GM19324 (cell line): Measurements from ENCODE around the gene SP4.
A peak's percentile ranks its signal among the peaks of the same experiment; 100 is the strongest.

Experiments
- ATAC-seq: cut with Tn5 transposase; IDR thresholded peaks from one replicate; pipeline ENCODE4 v1.9.1; 2021; ENCODE audit warnings: mild to moderate bottlenecking, moderate library complexity; ENCODE audit not compliant: unreplicated experiment, low FRiP score

Gene SP4

DNA sequence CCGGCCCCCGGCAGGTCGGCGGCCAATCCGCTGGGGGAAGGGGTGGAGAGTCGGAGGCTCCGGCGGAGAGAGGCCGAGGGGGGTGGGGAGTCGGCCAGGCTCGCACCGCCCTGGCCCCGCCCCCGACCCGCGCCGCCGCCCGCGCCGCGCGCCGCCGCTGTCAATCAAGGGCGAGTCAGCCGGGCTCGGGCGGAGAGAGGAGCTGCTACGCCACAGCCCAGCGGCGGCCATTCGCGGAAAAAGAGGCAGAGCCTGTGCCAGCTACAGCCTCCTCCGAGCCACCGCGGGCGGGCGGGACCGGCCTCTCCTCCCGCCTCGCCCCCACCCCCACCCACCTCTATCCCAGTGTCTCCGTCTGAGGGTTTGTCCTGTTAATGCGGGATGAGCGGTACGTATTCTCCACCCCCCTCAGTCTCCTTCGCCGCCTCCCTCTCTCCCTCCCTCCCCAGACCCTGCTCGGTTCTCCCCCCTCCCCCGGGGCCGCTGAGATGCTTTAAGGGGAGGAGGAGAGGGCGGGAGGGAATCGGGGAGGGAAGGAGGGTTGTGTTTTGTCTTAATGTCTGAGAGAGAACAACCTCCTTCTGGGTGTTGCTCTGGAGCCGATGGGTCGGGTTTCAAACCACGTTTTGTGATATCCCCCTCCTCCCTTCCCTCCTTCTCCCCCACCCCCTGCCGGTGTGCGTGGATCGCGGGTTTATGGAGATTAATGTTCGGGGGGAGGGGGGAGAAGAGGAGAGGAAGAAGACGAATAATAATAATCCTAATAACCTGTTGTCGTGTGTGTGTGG, at the start of gene SP4:
Gene SP4 (plus strand): TSS at position 213 of the 788 bp plus-strand sequence. CDS start 169 bp downstream, at position 382.
- ATAC-seq = peak; percentile 78

DNA sequence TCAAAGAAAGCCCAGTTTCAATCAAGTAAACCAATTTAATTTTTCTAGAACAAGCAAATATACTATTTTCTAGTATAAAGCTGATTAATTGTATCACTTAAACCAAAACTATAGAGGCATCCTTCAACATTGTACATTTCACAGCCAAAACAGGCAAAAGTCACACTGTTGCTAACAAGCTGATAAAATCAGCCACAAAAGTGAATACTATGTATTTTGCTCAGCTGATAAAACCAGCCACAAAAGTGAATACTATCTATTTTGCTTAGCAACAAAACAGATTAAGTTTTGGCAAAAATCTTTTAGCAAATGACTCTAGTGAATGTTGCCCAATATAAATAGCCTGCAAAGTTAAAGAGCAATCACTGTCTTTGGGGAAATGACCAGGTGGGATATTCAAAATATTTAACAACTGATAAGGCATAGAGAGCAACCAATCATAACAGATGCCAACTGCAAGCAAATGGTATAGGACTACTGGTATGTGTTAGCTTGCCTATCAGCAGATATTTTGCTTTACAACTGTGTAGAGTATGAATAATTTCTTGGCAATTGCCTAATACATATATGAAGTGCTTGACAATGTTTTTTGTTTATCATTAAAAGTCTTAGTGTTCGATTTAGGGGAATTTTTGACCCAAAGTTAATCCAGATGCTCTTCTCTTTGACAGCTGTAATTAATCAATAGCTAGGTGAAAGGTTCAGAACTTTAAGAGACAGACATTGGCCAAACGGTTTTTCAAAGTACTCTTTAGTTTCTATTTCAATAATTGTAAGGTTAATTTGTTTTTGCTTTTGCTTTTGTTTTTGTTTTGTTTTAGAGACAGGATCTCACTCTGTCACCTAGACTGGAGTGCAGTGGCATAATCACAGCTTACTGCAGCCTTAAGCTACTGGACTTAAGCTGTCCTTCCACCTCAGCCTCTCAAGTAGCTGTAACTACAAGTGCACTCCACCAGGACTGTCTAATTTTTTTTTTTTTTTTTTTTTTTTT, 44.4 kb upstream of the SP4 start:
- ATAC-seq = peak; percentile 75

DNA sequence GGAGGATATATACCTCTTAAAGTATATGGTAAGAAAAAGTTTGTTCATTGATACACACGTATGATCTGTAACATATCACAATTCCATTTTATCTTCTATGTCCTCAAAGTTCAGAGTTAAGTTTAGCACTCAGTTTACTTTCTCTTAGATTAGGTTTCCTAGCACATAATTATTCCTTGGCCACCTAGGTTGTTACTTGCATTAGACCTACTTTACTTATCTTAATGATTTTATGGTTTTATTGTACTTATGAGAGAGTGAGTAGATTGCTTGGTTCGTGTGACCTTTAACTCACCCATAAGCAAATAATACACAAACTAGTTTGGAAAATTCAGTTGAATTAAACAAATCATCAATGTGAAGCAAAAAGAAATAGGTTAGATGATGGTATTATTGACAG, 33.9 kb upstream of the SP4 start:
- ATAC-seq = no peak

DNA sequence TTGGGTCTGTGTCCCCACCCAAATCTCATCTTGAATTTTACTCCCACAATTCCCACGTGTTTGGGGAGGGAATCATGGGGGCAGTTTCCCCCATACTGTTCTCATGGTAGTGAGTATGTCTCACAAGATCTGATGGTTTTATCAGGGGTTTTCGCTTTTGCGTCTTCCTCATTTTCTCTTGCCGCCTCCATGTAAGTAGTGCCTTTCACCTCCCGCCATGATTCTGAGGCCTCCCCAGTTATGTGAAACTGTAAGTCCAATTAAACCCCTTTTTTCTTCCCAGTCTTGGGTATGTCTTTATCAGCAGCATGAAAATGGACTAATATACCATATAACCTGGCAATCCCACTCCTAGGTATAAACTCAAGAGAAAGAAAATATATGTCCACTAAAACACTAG, 25.9 kb upstream of the SP4 start:
- no peak for ATAC-seq

DNA sequence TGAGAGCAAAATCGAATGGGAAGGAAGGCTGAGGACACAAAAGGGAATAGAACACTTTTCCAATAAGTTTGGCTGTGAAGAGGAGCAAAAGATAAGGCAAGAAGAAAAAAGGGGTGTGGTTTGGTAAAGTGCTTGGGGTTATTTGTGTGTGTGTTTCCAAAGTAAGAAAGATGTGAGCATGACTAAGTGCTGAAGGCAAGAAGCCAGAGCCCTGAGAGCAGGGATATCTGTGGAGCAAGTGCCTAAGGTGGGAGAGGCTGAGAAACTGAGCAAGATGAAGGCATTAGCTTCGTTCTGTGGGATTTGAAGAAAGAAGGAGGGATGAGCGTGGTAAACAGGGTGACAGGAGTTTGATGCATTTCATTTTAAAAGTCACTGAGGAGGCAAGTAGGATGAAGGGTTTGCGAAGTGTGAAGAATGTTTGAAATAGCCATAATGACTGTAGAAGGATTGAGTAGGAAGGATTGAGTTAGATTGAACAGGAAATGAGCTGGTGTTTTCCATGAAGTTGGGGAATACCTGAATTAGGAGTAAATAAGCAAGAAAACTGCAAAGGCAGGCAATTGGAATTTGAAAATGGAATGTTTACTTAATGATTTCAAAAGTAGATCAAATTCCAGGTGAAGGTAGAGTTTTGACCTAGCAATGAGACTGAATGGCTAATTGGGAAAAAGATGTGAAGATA, 19.9 kb upstream of the SP4 start:
- ATAC-seq = no peak

DNA sequence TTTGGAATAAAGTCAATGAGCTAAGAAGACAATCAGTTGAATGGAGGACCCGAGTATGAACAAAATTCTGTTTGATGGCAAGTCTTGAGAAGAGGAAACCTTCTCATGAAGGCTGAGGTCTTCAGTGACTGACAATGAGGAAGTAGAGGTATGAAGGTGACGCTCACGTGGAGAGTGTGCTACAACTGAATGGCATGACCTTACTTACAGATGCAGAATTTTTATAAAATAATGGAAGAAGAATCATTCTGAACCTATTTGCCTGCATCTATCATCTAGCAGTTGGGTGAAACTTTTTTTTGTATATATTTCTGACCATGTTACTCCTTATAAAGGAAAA, 19.4 kb upstream of the SP4 start:
- no peak for ATAC-seq

DNA sequence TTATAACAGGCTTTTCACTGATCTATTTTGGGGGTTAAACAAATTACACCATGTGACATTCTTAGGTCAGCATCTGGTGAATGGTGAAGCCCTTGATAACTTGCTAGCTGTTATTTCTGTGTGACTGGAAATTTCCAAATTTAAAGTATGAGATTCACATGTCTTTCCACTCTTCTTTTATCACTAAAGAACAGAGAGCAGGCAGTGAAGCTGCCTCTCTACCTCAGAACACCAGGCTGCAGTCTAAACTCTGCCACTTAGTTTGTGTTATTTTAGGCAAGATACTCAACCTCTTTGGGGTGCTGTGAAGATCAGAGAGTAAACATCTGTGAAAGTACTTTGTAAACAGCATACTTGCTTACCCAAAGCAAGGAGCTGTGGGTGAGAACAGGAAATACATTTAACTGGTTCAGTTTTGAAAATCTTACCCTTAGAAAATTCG, 15.5 kb upstream of the SP4 start:
- peak; percentile 72 for ATAC-seq

DNA sequence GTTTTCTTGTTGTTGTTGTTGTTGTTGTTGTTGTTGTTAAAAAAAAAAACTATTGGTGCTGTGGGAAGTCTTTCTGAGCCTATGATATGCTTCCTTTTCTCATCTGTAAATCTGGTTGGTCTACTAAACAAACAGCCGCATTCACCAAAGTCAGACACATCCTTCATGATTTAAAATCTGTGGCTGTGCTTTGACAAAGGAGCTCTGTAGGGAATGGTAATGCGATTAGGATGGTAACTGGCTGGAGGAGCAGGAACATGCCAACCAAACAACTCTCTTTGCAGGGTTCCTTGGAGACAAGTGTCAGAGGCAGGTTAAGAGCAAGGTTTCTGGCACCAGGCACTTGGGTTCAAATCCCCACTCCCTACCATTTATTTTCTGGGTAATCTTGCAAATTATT, 14.9 kb upstream of the SP4 start:
- ATAC-seq = no peak

DNA sequence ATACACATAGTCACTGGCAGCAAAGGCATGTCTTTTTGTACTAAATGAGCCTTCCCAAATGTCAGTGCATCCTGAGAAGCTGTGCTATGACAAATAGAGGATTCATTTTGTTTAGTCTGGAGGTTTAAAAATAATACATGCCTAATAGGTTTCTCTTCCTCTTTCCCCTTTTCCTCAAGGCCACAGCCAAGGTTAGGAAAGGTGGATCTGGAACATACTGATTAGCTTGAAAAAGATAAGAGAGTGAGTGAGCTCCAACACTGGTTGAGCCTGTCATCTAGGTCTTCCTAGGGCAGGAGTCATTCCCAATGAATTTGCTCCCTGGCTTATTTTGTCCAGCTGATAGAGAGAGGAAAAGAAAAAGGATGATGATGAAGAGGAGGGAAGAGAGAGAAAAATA, 14.4 kb upstream of the SP4 start:
- no peak for ATAC-seq

DNA sequence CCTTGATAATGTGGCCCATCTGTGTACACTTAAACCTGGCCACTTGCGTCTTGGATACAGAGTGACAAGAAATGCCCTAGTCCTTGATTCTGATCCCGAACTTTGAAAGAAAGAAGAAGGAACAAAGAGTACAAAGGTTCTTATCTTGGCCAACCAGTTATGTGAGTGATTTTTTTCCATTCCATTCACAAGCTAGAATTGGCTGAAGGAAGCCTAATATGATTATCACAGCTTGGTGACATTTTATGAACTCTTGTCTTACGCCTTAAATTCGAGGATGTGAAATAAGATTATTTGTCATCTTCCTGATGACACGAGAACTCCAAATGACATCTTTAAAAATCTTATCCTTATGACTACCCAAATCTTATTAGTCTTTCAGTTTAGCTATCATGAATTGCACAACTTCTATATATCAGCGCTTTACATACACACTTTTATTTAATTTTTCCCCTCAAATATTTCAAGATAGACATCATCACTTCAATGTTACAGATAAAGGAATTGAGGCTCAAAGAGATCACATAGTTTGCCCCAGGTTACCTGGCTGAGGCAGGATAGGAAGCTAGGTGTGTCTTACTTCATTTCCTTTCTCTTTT, 13.0 kb upstream of the SP4 start:
- no peak for ATAC-seq

DNA sequence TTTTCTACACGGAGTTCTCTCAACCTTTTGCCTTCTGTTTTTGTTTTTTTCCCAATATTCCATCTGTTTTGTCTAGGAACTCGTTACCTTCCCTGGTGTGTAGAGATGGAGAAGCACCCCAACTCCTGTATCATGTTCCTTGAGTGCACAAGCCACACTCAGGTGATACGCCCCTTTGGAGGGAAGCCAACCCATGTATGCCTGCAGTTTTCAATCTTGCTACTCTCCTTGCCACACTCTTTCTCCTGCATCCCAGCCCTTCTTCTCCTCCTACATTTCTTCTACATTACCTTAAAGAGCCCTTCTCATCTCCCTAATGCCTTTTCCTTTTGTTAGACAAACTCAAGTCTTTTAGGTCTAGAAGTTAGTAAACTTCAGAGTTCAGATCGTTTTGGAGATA, 10.2 kb upstream of the SP4 start:
- no peak for ATAC-seq

DNA sequence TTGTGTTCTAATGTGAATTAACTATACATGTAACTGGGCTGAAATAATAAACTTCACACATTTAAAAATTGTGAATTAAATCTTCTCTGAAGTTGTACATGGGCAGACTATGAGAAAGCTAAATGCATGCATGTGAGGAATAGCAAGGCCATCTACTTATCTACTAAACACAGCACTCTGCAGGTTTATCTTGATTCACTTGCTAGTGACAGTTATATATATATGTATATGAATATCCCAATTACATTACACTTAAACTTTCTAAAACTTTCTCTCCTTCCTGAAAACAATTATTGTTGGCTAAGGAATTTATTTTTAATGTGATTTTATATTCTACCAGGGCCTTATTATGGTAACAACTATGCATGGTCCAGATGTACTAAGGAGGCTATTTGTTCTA, 5.1 kb upstream of the SP4 start:
- ATAC-seq = no peak

DNA sequence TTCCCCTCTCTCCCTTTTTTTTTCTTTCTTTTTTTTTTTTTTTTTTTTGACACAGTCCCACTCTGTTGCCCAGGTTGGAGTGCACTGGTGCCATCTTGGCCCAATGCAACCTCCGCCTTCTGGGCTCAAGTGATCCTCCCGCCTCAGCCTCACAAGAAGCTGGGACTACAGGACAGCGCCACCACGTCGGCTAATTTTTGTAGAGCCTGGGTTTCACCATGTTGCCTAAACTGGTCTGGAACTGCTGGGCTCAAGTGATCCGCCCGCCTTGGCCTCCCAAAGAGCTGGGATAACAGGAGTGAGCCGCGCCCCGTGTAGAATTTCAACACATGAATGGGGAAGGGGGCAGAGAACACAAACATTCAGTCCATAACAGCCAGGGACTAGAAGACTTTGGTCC, 2.6 kb upstream of the SP4 start:
- no peak for ATAC-seq

DNA sequence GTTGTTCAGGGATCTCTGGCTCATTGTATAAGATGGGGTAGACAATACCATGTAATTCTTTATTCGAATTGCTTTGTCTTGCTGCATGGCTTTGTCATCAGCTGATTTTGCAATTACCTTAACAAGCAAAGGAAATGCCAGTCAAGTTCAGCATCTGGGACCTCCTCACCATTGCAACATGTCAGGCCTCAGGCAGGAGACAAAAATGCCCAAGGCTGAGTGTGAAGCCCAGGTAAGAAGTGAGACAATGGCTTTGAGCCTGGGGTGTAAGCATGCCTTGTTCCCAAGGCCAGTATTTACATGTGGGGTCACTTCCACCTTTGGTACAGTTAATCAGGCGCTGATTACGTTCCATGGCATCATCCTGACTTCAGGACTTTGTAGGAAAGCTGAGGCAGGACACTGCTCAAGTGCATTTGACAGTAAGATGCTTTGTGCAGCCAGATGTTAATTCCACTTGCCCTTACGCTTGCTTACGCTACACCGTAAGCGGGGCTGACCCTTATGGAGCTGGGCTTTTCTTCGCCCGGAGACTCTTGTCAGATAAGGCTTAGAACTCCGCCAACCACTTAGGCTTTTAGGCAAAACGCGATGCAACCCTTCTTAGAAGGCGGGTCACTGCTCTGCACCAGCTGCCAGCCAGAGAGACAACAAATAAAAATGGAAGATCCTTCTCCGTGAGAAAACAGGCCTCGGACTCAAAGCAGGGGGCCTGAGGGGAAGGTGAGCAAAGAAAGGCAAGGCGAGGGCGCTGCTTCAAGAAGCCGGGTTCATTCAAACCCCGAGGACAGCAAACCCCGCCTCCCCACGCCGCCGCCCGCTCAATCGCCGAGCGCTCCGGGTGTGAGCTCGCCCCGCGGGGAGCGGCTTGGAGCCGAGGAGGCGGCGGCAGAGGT, 1.3 kb upstream of the SP4 start:
- no peak for ATAC-seq

DNA sequence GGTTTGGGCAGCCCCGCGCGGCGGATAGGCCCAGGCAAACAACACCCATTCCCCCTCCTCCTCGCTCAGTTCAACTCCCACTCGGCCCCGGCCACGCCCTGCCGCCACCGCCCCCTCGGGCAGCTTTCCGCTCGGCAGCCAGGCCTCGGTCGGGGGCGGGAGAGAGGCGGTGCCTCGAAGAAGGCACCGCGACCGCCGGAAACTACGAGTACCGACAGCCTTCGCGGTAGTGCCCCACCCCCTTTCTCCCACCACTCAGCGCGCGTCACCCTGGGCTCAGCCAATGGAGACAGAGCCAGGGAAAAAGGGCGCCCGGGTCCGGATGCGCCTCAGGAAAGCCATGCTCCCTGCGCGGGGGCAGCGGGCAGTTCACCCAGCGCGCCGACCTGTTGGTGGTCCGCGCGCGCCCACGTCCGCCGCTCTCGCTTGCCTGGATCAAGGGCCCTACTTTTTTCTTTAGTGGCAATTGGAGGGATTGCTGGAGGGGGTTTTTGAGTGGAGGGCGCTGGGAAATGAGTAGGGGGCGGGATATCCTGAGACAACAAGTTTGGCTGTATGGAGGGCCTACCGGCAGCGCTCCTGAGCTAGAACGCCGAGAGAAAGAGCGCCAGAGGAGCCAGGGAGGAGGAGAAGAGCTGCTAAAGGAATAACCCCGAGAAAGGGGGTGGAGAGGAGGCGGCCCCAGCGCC, 557 bp upstream of the SP4 start:
- peak; percentile 86 for ATAC-seq

DNA sequence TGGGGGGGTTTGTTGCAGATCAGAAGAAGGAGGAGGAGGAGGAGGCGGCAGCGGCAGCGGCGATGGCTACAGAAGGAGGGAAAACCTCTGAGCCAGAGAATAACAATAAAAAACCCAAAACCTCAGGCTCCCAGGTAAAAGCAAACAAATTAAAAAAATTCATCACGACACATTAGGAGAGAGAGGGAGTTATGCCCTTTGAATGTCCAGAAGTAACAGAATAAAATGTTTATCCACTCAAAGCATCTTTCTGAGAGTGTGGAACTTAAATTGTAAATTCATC, 717 bp downstream of the SP4 start:
- no peak for ATAC-seq

DNA sequence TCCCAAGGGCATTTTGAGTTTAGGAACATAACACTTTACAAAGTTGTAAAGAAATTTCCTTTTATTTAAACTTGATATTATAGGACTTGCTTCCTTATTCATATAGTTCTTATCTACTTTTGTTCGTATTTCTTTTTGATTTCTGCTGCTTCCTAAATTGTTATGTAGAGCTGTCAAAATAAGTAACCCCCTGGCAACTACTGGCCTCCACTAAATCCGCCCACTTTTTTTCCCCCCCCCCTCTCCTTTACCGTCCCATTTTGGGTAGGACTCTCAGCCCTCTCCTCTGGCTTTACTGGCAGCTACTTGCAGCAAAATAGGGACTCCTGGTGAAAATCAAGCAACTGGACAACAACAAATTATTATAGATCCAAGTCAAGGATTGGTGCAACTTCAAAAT, 1.1 kb downstream of the SP4 start:
- ATAC-seq = no peak

DNA sequence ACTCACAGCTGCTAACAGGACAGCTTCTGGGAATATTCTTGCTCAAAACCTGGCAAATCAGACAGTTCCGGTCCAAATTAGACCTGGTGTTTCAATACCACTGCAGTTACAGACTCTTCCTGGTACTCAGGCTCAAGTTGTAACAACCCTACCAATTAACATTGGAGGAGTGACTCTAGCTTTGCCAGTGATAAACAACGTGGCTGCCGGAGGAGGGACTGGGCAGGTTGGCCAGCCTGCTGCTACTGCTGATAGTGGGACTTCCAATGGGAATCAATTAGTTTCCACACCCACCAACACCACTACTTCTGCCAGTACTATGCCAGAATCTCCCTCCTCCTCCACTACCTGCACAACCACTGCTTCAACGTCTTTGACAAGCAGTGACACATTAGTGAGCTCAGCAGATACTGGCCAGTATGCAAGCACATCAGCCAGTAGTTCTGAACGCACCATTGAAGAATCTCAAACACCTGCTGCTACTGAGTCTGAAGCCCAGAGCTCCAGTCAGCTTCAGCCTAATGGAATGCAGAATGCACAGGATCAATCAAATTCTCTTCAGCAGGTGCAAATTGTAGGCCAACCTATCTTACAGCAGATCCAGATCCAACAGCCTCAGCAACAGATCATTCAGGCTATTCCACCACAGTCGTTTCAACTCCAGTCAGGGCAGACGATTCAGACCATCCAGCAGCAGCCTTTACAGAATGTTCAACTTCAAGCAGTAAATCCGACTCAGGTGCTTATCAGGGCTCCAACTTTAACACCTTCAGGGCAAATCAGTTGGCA, 2.1 kb downstream of the SP4 start:
- no peak for ATAC-seq

DNA sequence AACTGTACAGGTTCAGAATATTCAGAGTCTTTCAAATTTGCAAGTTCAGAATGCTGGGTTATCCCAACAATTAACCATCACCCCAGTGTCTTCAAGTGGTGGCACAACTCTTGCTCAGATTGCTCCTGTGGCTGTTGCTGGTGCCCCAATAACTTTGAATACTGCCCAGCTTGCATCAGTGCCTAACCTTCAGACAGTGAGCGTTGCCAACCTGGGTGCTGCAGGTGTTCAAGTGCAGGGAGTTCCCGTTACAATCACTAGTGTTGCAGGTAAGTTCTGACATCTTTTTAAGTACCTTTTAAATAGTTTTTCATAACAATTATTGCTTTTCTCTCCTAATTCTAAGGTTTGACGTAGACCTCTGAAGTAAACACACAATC, 2.7 kb downstream of the SP4 start:
- ATAC-seq = no peak
